Trophoblast cell (in vitro differentiated cells and primary cell): ENCODE measurements around the gene SSBP1. TPM values are rescaled to one million over a fixed set of nuclear protein-coding genes. Genes with fewer than 3 reads are reported as not detected.
"Not testable (repeated sequence)": the region's sequence is repeated elsewhere in the genome, so short reads cannot be mapped to it uniquely, and the experiment has no call there.

ENCODE experiments used
- DNase-seq, 2 donors: peaks; one replicate each; pipeline ENCODE4 v3.0.0-alpha.2; 2016
- H2AFZ ChIP-seq: 2 replicates; pipeline ENCODE4 v1.6.1; 2013; ENCODE audit warnings: low read length, moderate library complexity, mild to moderate bottlenecking; ENCODE audit not compliant: insufficient read depth, poor library complexity
- H2AK5ac ChIP-seq: 2 replicates; pipeline ENCODE4 v1.6.1; 2013; ENCODE audit warnings: mild to moderate bottlenecking, low read length
- H2BK120ac ChIP-seq: 2 replicates; pipeline ENCODE4 v1.6.1; 2013; ENCODE audit warnings: low read length, mild to moderate bottlenecking, moderate library complexity; ENCODE audit not compliant: insufficient read depth, poor library complexity
- H2BK12ac ChIP-seq: 2 replicates; pipeline ENCODE4 v1.6.1; 2013; ENCODE audit warnings: mild to moderate bottlenecking, low read length, moderate library complexity
- H2BK5ac ChIP-seq: 2 replicates; pipeline ENCODE4 v1.6.1; 2013; ENCODE audit warnings: low read length, low read depth, moderate library complexity, mild to moderate bottlenecking; ENCODE audit not compliant: poor library complexity
- H3K14ac ChIP-seq: 2 replicates; pipeline ENCODE4 v1.6.1; 2013; ENCODE audit warnings: mild to moderate bottlenecking, low read length
- H3K18ac ChIP-seq: 2 replicates; pipeline ENCODE4 v1.6.1; 2013; ENCODE audit warnings: mild to moderate bottlenecking, low read length
- H3K23ac ChIP-seq: 2 replicates; pipeline ENCODE4 v1.6.1; 2013; ENCODE audit warnings: low read length
- H3K27ac ChIP-seq: 2 replicates; pipeline ENCODE4 v1.5.1; 2013; ENCODE audit warnings: low read depth, mild to moderate bottlenecking, inconsistent platforms, low read length, moderate library complexity
- H3K27me3 ChIP-seq: 2 replicates; pipeline ENCODE4 v1.6.1; 2013; ENCODE audit warnings: inconsistent platforms, mild to moderate bottlenecking, low read length, moderate library complexity; ENCODE audit not compliant: insufficient read depth
- H3K36me3 ChIP-seq, 2 experiments: 1 replicate in 1 of 2; 2 replicates in 1 of 2; pipeline ENCODE4 v1.6.1; 2013; ENCODE audit warnings: low read length in 2 of 2, mild to moderate bottlenecking in 2 of 2, moderate library complexity in 1 of 2; ENCODE audit not compliant: insufficient read depth in 2 of 2, control insufficient read depth in 1 of 2
- H3K4ac ChIP-seq: 2 replicates; pipeline ENCODE4 v1.6.1; 2013; ENCODE audit warnings: low read depth, mild to moderate bottlenecking, low read length, moderate library complexity
- H3K4me1 ChIP-seq, 2 experiments: 1 replicate in 1 of 2; 2 replicates in 1 of 2; pipeline ENCODE4 v1.6.1; 2013; ENCODE audit warnings: low read length in 2 of 2, mild to moderate bottlenecking in 2 of 2, moderate library complexity in 1 of 2; ENCODE audit not compliant: insufficient read depth in 2 of 2, control insufficient read depth in 1 of 2
- H3K4me2 ChIP-seq: 2 replicates; pipeline ENCODE4 v1.6.1; 2013; ENCODE audit warnings: inconsistent platforms, mild to moderate bottlenecking, low read length, moderate library complexity
- H3K4me3 ChIP-seq: 2 replicates; pipeline ENCODE4 v1.5.1; 2013; ENCODE audit warnings: mild to moderate bottlenecking, low read depth, low read length, inconsistent platforms
- H3K79me1 ChIP-seq: one replicate; pipeline ENCODE4 v1.6.1; 2013; ENCODE audit warnings: low read length
- H3K79me2 ChIP-seq: 2 replicates; pipeline ENCODE4 v1.6.1; 2013; ENCODE audit warnings: low read length, mild to moderate bottlenecking; ENCODE audit not compliant: control insufficient read depth, insufficient read depth, poor library complexity
- H3K9ac ChIP-seq: 2 replicates; pipeline ENCODE4 v1.6.1; 2013; ENCODE audit warnings: mild to moderate bottlenecking, low read length
- H3K9me3 ChIP-seq: 2 replicates; pipeline ENCODE4 v1.6.1; 2013; ENCODE audit warnings: low read depth, mild to moderate bottlenecking, control low read depth, inconsistent platforms, low read length; ENCODE audit not compliant: insufficient read depth
- H4K12ac ChIP-seq: 2 replicates; pipeline ENCODE4 v1.6.1; 2013; ENCODE audit warnings: low read depth, mild to moderate bottlenecking, low read length, moderate library complexity
- H4K8ac ChIP-seq: 2 replicates; pipeline ENCODE4 v1.6.1; 2013; ENCODE audit warnings: low read depth, mild to moderate bottlenecking, low read length, moderate library complexity
- H4K91ac ChIP-seq: one replicate; pipeline ENCODE4 v1.6.1; 2013; ENCODE audit warnings: low read depth, mild to moderate bottlenecking, low read length, moderate library complexity
- WGBS: extraction: QIAGEN DNeasy Blood & Tissue Kit; methylation state at CpG from one replicate; pipeline ENCODE4 v1.1.7; 2013; ENCODE audit warnings: missing lambda C conversion rate; ENCODE audit not compliant: insufficient read length, insufficient coverage; ENCODE audit errors: extremely low coverage; 5-methylcytosine and 5-hydroxymethylcytosine counted together
- polyA plus RNA-seq: library from polyadenylated mRNA; stranded (reverse); fragments of 200-250 nt; gene quantifications from 2 replicates; pipeline ENCODE4 v1.2.3, GENCODE V29; 2013

Gene SSBP1
- 256 and 262 TPM in 2 replicates for polyA plus RNA-seq

- Histone ChIP-seq H4K8ac (peak within 1 kb of the TSS; percentile 92), H3K27ac (peak within 1 kb of the TSS; percentile 59), H2BK5ac (peak within 1 kb of the TSS; percentile 2), H3K4me2 (peak within 1 kb of the TSS; percentile 95), H3K79me1 (peaks cover 2% of the 10 kb centered on the region), H3K27me3 (no peaks in the 10 kb centered on the region), H3K18ac (peak within 1 kb of the TSS; percentile 55), H3K9ac (peak within 1 kb of the TSS; percentile 94), H3K79me2 (peaks cover 5% of the 10 kb centered on the region), H2BK12ac (no peak within 1 kb of the TSS), H2BK120ac (peak within 1 kb of the TSS; percentile 52), H4K12ac (peak within 1 kb of the TSS; percentile 86), H2AK5ac (no peak within 1 kb of the TSS), H3K4me1 (peaks cover 0 to 7% of the 10 kb centered on the region in 2 experiments), H2AFZ (peak within 1 kb of the TSS; percentile 91), H4K91ac (peak within 1 kb of the TSS; percentile 56), H3K9me3 (no peaks in the 10 kb centered on the region), H3K4ac (peak within 1 kb of the TSS; percentile 77), H3K36me3 (peaks cover 7 to 15% of the 10 kb centered on the region in 2 experiments), H3K14ac (peak within 1 kb of the TSS; percentile 73), H3K23ac (no peak within 1 kb of the TSS), H3K4me3 (peak within 1 kb of the TSS; percentile 97)
- peak; percentile 95 to 99 for DNase-seq
- WGBS, result no CpG with 5 or more reads among the region's 46 CpGs
Measured at GRCh38 chr7:141737836-141738591, at the start of gene SSBP1. SSBP1 (plus strand) TSS chr7:141738358; CDS start chr7:141739167, 809 bp downstream.

GRCh38 chr7:141689072-141689825 is 48.9 kb upstream of the SSBP1 start:
- not testable (repeated sequence) for H3K4me2 ChIP-seq, H3K79me1 ChIP-seq, H3K9ac ChIP-seq, H3K27me3 ChIP-seq, H3K4me3 ChIP-seq, H3K79me2 ChIP-seq, DNase-seq, H2BK120ac ChIP-seq, H2BK5ac ChIP-seq, H2AFZ ChIP-seq, H3K18ac ChIP-seq, H3K4ac ChIP-seq, H3K23ac ChIP-seq, H3K27ac ChIP-seq, H2AK5ac ChIP-seq, H4K8ac ChIP-seq, H4K12ac ChIP-seq, H3K4me1 ChIP-seq, H3K9me3 ChIP-seq, H2BK12ac ChIP-seq, H4K91ac ChIP-seq, H3K14ac ChIP-seq
- H3K36me3 ChIP-seq, result peaks cover 3 to 11% of the 10 kb centered on the region in 2 experiments
- WGBS, result no CpG with 5 or more reads among the region's 3 CpGs

- H4K12ac ChIP-seq, result no peak overlapping the region
- no peaks in the 10 kb centered on the region for H3K27me3 ChIP-seq
- no peak overlapping the region for H4K91ac ChIP-seq
- no peak overlapping the region for H2AFZ ChIP-seq
- DNase-seq, result no peak
- H2BK120ac ChIP-seq, result no peak overlapping the region
- no peak overlapping the region for H2BK12ac ChIP-seq
- no peak overlapping the region for H3K18ac ChIP-seq
- H3K23ac ChIP-seq, result no peak overlapping the region
- H4K8ac ChIP-seq, result no peak overlapping the region
- no peak overlapping the region for H3K4ac ChIP-seq
- H3K36me3 ChIP-seq, result peaks cover 0 to 4% of the 10 kb centered on the region in 2 experiments
- no peak overlapping the region for H3K4me2 ChIP-seq
- no peaks in the 10 kb centered on the region for H3K79me1 ChIP-seq
- H3K9me3 ChIP-seq, result no peaks in the 10 kb centered on the region
- H3K9ac ChIP-seq, result no peak overlapping the region
- no peak overlapping the region for H2AK5ac ChIP-seq
- no CpG with 5 or more reads among the region's 3 CpGs for whole genome bisulfite sequencing
- H3K27ac ChIP-seq, result no peak overlapping the region
- no peak overlapping the region for H2BK5ac ChIP-seq
- H3K4me1 ChIP-seq, result no peaks in the 10 kb centered on the region
- no peaks in the 10 kb centered on the region for H3K79me2 ChIP-seq
- H3K14ac ChIP-seq, result no peak overlapping the region
- H3K4me3 ChIP-seq, result no peak overlapping the region
Measured at GRCh38 chr7:141691540-141691939, 46.6 kb upstream of the SSBP1 start.

- Histone ChIP-seq H3K4me1 (no peaks in the 10 kb centered on the region), H2BK120ac (no peak overlapping the region), H3K18ac (no peak overlapping the region), H3K9ac (no peak overlapping the region), H2BK12ac (no peak overlapping the region), H4K8ac (no peak overlapping the region), H4K91ac (no peak overlapping the region), H2AK5ac (no peak overlapping the region), H3K4me2 (no peak overlapping the region), H3K9me3 (no peaks in the 10 kb centered on the region), H3K14ac (no peak overlapping the region), H3K27me3 (no peaks in the 10 kb centered on the region), H2AFZ (no peak overlapping the region), H2BK5ac (no peak overlapping the region), H3K4ac (no peak overlapping the region), H3K23ac (no peak overlapping the region), H3K79me2 (no peaks in the 10 kb centered on the region), H3K36me3 (peaks cover 0 to 4% of the 10 kb centered on the region in 2 experiments), H4K12ac (no peak overlapping the region), H3K4me3 (no peak overlapping the region), H3K79me1 (no peaks in the 10 kb centered on the region), H3K27ac (no peak overlapping the region)
- no CpG with 5 or more reads among the region's 4 CpGs for WGBS
- no peak for DNase-seq
Measured at GRCh38 chr7:141691961-141692360, 46.2 kb upstream of the SSBP1 start.
